Left lung (tissue), 10 donors: Measurements from ENCODE around the gene RD3L. TPM values are rescaled to one million over a fixed set of nuclear protein-coding genes. Genes with fewer than 3 reads are reported as not detected.

ENCODE experiments used
- ATAC-seq: fragments of 200-7000 bp; cut with Tn5 transposase; one replicate; pipeline ENCODE4 v1.9.1; 2020; ENCODE audit warnings: moderate library complexity
- DNase-seq, 4 donors: peaks; one replicate each; pipeline ENCODE4 v3.0.0-alpha.2; 2013 to 2020
- H3K27ac ChIP-seq, 2 donors: fragments of 200-600 bp; sonication (generic) in 1 of 2; one replicate each; pipeline versions ENCODE4 v1.5.0 to v1.8.0; 2020 to 2021
- H3K27me3 ChIP-seq, 2 donors: fragments of 200-600 bp; sonication (generic) in 1 of 2; one replicate each; pipeline versions ENCODE4 v1.5.0 to v1.8.0; 2020 to 2021
- H3K36me3 ChIP-seq, 2 donors: fragments of 200-600 bp; sonication (generic) in 1 of 2; one replicate each; pipeline versions ENCODE4 v1.5.0 to v1.8.0; 2020 to 2021
- H3K4me1 ChIP-seq, 2 donors: fragments of 200-600 bp; one replicate each; pipeline ENCODE4 v1.8.0; 2021
- H3K4me3 ChIP-seq, 2 donors: fragments of 200-600 bp; sonication (generic) in 1 of 2; one replicate each; pipeline versions ENCODE4 v1.5.0 to v1.8.0; 2020 to 2021; ENCODE audit warnings: mild to moderate bottlenecking in 1 of 2
- H3K9me3 ChIP-seq, 2 donors: fragments of 200-600 bp; sonication (generic) in 1 of 2; one replicate each; pipeline versions ENCODE4 v1.5.0 to v1.8.0; 2020 to 2021
- CTCF ChIP-seq, 2 donors: fragments of 200-600 bp; sonication (generic) in 1 of 2; IDR thresholded peaks; one replicate each; pipeline versions ENCODE4 v1.5.0 to v1.8.0; 2021; ENCODE audit warnings: antibody characterized with exemption in 2 of 2
- intact Hi-C, 2 donors: fragments of 100-400 bp; cut with DNase I; formaldehyde crosslinking; loops; one replicate each; pipeline versions ENCODE4 v1.11.2 to v1.14.2; 2022
- polyA plus RNA-seq, 6 donors: library from polyadenylated mRNA; unstranded; fragments of 120-200 nt; gene quantifications; one replicate each; pipeline ENCODE4 v1.2.1, GENCODE V29; 2013; ENCODE audit not compliant: insufficient read length in 6 of 6
- total RNA-seq, 2 donors: library from RNA; stranded (reverse); fragmentation: NEBNext Ultra II Directional; extraction: Animal tissue kit (Norgen Biotek cat#: 25700); gene quantifications; one replicate each; pipeline ENCODE4 v1.2.1, GENCODE V29; 2021
- donor health status: DM: no; HTN: yes; CAD: no.
- donor health status: DM: no; HTN: no; CAD: no.

The RD3L gene
- total and polyA plus RNA-seq, 8 donors = 0.13 to 0.28 (median 0.19) TPM; not detected in 2

- ATAC-seq = no peak
- no peaks in the 10 kb centered on the region for H3K9me3 ChIP-seq
- intact Hi-C loops = no loop called here
Measured at GRCh38 chr14:103960457-103961055, 18.2 kb upstream of the RD3L start.

GRCh38 chr14:103949131-103949790, 6.9 kb upstream of the RD3L start:
- no peaks in the 10 kb centered on the region for H3K9me3 ChIP-seq
- H3K4me3 ChIP-seq = no peak overlapping the region
- peaks cover 0 to 12% of the 10 kb centered on the region in 2 donors for H3K4me1 ChIP-seq
- no peak for TF ChIP-seq CTCF (IDR thresholded peaks at IDR 0.05)
- ATAC-seq (no peak), DNase-seq (peak in 2 of 4 donors; percentile 19 to 52)
- H3K27me3 ChIP-seq = peaks cover 0 to 11% of the 10 kb centered on the region in 2 donors
- H3K36me3 ChIP-seq = no peaks in the 10 kb centered on the region
- intact Hi-C loops = no loop called here
- H3K27ac ChIP-seq = peak overlapping the region in 1 of 2 donors; percentile 59

More at GRCh38 chr14:103960457-103961055, 18.2 kb upstream of the RD3L start:
- Histone ChIP-seq H3K4me1 (no peaks in the 10 kb centered on the region), H3K27ac (no peak overlapping the region), H3K27me3 (no peaks in the 10 kb centered on the region), H3K36me3 (no peaks in the 10 kb centered on the region), H3K4me3 (no peak overlapping the region)
- peak in 1 of 4 donors; percentile 7 for DNase-seq
- TF ChIP-seq CTCF (IDR thresholded peaks at IDR 0.05) = no peak

- DNase-seq (no peak), ATAC-seq (no peak)
- intact Hi-C loops = no loop called here
- no peak overlapping the region for H3K4me3 ChIP-seq
- TF ChIP-seq CTCF (IDR thresholded peaks at IDR 0.05) = no peak
- H3K9me3 ChIP-seq = no peaks in the 10 kb centered on the region
- no peaks in the 10 kb centered on the region for H3K36me3 ChIP-seq
- peaks cover 0 to 11% of the 10 kb centered on the region in 2 donors for H3K27me3 ChIP-seq
- H3K27ac ChIP-seq = peak overlapping the region in 1 of 2 donors; percentile 5
- H3K4me1 ChIP-seq = peaks cover 0 to 12% of the 10 kb centered on the region in 2 donors
Measured at GRCh38 chr14:103948442-103948841, 6.1 kb upstream of the RD3L start.

- intact Hi-C loops = no loop called here
- Histone ChIP-seq H3K4me1 (peaks cover 0 to 12% of the 10 kb centered on the region in 2 donors), H3K27ac (no peak overlapping the region), H3K27me3 (peaks cover 0 to 20% of the 10 kb centered on the region in 2 donors), H3K4me3 (no peak overlapping the region), H3K36me3 (no peaks in the 10 kb centered on the region), H3K9me3 (no peaks in the 10 kb centered on the region)
- TF ChIP-seq CTCF (IDR thresholded peaks at IDR 0.05) = no peak
- ATAC-seq = no peak
- no peak for DNase-seq
Measured at GRCh38 chr14:103946975-103947374, 4.6 kb upstream of the RD3L start.

GRCh38 chr14:103943673-103944072, 1.3 kb upstream of the RD3L start:
- DNase-seq (no peak), ATAC-seq (no peak)
- no peak overlapping the region for H3K27ac ChIP-seq
- intact Hi-C loops = no loop called here
- H3K4me3 ChIP-seq = no peak overlapping the region
- H3K27me3 ChIP-seq = peaks cover 6 to 31% of the 10 kb centered on the region in 2 donors
- H3K4me1 ChIP-seq = no peaks in the 10 kb centered on the region
- no peaks in the 10 kb centered on the region for H3K36me3 ChIP-seq
- TF ChIP-seq CTCF (IDR thresholded peaks at IDR 0.05) = no peak
- H3K9me3 ChIP-seq = no peaks in the 10 kb centered on the region
